PC-9 (cell line): ENCODE measurements around the gene SELENOS. TPM values are rescaled to one million over a fixed set of nuclear protein-coding genes. Genes with fewer than 3 reads are reported as not detected.

ENCODE experiments used
- BruUV-seq: library from RNA; stranded (reverse); fragments of 400-500 nt; replicated peaks from 2 replicates; lab custom pipeline; 2021; lab: Mats Ljungman, UMichigan
- CTCF ChIA-PET: fragments of 300-600 bp; sonication (Branson Sonifier 250); formaldehyde crosslinking; loops from one replicate; lab custom pipeline; 2022; ENCODE audit warnings: antibody characterized with exemption; lab: Charles Lee
- POLR2A ChIA-PET: fragments of 300-600 bp; sonication (Branson Sonifier 250); formaldehyde crosslinking; loops from one replicate; lab custom pipeline; 2022; ENCODE audit warnings: antibody characterized with exemption; ENCODE audit not compliant: unreplicated experiment; lab: Charles Lee
- DNase-seq, 2 experiments: peaks; one replicate each; pipeline versions ENCODE4 v3.0.0 to v3.0.0-alpha.2; 2015 to 2022; ENCODE audit warnings: mixed read lengths in 1 of 2
- H2AFZ ChIP-seq: fragments of 200-600 bp; sonication (generic); 2 replicates; pipeline ENCODE4 v1.8.1; 2017; ENCODE audit warnings: antibody characterized with exemption
- H3F3A ChIP-seq: fragments of 200-600 bp; sonication (generic); 2 replicates; pipeline ENCODE4 v1.8.1; 2017; ENCODE audit warnings: antibody characterized with exemption, mild to moderate bottlenecking, low read depth; ENCODE audit not compliant: insufficient read depth
- H3K27ac ChIP-seq: fragments of 200-600 bp; sonication (generic); 2 replicates; pipeline ENCODE4 v1.6.1; 2016; ENCODE audit warnings: mixed run types
- H3K27me3 ChIP-seq: fragments of 200-600 bp; sonication (generic); 2 replicates; pipeline ENCODE4 v1.6.1; 2016; ENCODE audit warnings: low read depth, mixed run types; ENCODE audit not compliant: insufficient read depth
- H3K36me3 ChIP-seq: fragments of 200-600 bp; sonication (generic); 2 replicates; pipeline ENCODE4 v1.6.1; 2016; ENCODE audit warnings: low read depth, mixed run types
- H3K4me1 ChIP-seq: fragments of 200-600 bp; sonication (generic); replicated peaks from 2 replicates; pipeline ENCODE4 v1.6.1; 2016; ENCODE audit warnings: mixed run types; ENCODE audit not compliant: insufficient read depth
- H3K4me2 ChIP-seq: fragments of 200-600 bp; sonication (generic); 2 replicates; pipeline ENCODE4 v1.6.1; 2017; ENCODE audit warnings: mixed run types
- H3K4me3 ChIP-seq: fragments of 200-600 bp; sonication (generic); 2 replicates; pipeline ENCODE4 v1.6.1; 2016; ENCODE audit warnings: mixed run types
- H3K79me2 ChIP-seq: fragments of 200-600 bp; sonication (generic); 2 replicates; pipeline ENCODE4 v1.6.1; 2017; ENCODE audit warnings: low read depth, mixed run types
- H3K9me2 ChIP-seq: fragments of 200-600 bp; sonication (generic); 2 replicates; pipeline ENCODE4 v1.8.1; 2017; ENCODE audit warnings: mild to moderate bottlenecking; ENCODE audit not compliant: insufficient read depth
- H3K9me3 ChIP-seq: fragments of 200-600 bp; sonication (generic); 2 replicates; pipeline ENCODE4 v1.8.1; 2016; ENCODE audit warnings: low read depth; ENCODE audit not compliant: insufficient read depth
- H4K20me1 ChIP-seq: fragments of 200-600 bp; sonication (generic); 2 replicates; pipeline ENCODE4 v1.8.1; 2017; ENCODE audit not compliant: insufficient read depth
- CTCF ChIP-seq: fragments of 200-600 bp; sonication (generic); conservative IDR thresholded peaks from 2 replicates; pipeline ENCODE4 v1.6.1; 2017; ENCODE audit warnings: mixed run types, antibody characterized with exemption, mild to moderate bottlenecking, moderate library complexity
- EZH2 ChIP-seq: fragments of 200-600 bp; sonication (generic); IDR thresholded peaks from 2 replicates; pipeline ENCODE4 v1.8.0; 2017; ENCODE audit warnings: antibody characterized with exemption, low read depth
- intact Hi-C: fragments of 100-400 bp; cut with micrococcal nuclease; formaldehyde crosslinking; loops from one replicate; pipeline ENCODE4 v1.10.0; 2022; ENCODE audit not compliant: unreplicated experiment
- total RNA-seq: library from RNA; stranded (reverse); gene quantifications from 2 replicates; pipeline ENCODE4 v1.2.3, GENCODE V29; 2021

SELENOS gene
- total RNA-seq, 1 experiment from 2014 or later, result 28.6 TPM

GRCh38 chr15:101255051-101255395 lies 22.3 kb downstream of the SELENOS start:
- Histone ChIP-seq H3K9me2 (no peaks in the 10 kb centered on the region), H3K4me2 (no peak overlapping the region), H3K36me3 (no peaks in the 10 kb centered on the region), H3K27me3 (peaks cover 3% of the 10 kb centered on the region), H3K79me2 (peaks cover 9% of the 10 kb centered on the region), H3F3A (peaks cover 12% of the 10 kb centered on the region; the same call in 1 of the 2 replicates), H4K20me1 (peaks cover 5% of the 10 kb centered on the region), H3K27ac (no peak overlapping the region), H3K9me3 (no peaks in the 10 kb centered on the region; the same call in 1 of the 2 replicates), H2AFZ (no peak overlapping the region), H3K4me3 (no peak overlapping the region), H3K4me1 (peaks cover 11% of the 10 kb centered on the region)
- ChIA-PET POLR2A (no interaction called here), CTCF (no interaction called here)
- TF ChIP-seq EZH2, result no peak
- TF ChIP-seq CTCF, result no peak
- no TSS peak for BruUV-seq
- intact Hi-C loops, result loop anchor here (5.0 to 10.0 kb wide), 2 partner anchors 340 to 628 kb away; partner anchors contain the start of gene LRRK1
- DNase-seq, result no peak

DNA sequence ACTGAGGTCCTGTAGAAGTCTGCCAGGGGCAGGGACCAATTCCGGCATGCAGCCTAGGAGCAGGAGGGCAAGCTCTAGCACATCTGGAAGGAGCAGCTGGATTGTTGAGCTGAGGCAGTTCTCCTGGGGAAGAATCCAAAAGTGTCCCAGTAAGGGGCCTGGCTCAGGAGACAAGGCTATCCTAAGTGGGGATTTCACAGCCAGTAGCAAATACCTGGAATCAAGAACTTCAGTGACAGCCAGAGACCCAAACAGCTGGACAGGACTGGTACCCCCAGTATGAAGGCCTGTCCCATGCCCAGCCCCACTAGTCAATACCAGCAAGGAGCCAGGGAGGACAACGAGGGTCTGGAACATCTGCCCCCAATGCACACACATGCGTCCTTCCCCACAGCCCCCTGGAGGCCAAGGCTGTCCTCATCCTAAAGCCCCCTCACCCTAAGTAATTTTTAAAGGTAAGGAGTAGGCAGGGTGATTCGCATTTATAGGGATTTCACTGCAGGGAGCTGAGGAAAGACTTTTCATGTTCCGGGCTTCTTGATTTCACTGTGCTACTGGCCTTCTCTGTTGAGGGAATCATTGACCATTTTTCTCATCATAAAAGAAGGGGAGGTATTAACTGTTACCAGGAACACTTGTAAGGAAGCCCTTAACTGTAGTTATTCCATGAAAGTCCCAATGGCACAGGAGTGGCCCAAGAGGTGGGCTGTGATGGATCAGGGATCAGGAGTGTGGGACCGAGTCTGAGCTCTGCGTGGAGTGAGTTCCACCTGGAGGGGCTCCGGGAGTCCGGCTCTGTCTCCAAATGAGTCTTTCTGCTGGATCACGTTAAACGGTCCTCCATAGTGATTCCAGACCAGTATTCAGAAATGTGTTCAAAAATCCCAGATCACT lies 22.9 kb downstream of the SELENOS start:
- H3K4me3 ChIP-seq, result no peak overlapping the region
- ChIA-PET CTCF (no interaction called here), POLR2A (no interaction called here)
- H3K27me3 ChIP-seq, result no peaks in the 10 kb centered on the region
- no peaks in the 10 kb centered on the region for H3K9me2 ChIP-seq
- intact Hi-C loops, result loop anchor here (5.0 to 10.0 kb wide), 3 partner anchors 340 to 652 kb away; partner anchors contain the start of genes ASB7, LINS1 and LRRK1
- H3K4me1 ChIP-seq, result peaks cover 16% of the 10 kb centered on the region
- no peaks in the 10 kb centered on the region for H3K9me3 ChIP-seq
- H2AFZ ChIP-seq, result no peak overlapping the region
- no peaks in the 10 kb centered on the region for H3K36me3 ChIP-seq
- BruUV-seq, result no TSS peak
- H3F3A ChIP-seq, result peaks cover 12% of the 10 kb centered on the region; the same call in 1 of the 2 replicates
- DNase-seq, result no peak
- no peak for TF ChIP-seq EZH2
- no peak for TF ChIP-seq CTCF
- H4K20me1 ChIP-seq, result peaks cover 11% of the 10 kb centered on the region
- no peak overlapping the region for H3K27ac ChIP-seq
- H3K79me2 ChIP-seq, result peaks cover 15% of the 10 kb centered on the region
- no peak overlapping the region for H3K4me2 ChIP-seq

- no TSS peak for BruUV-seq
- H3F3A ChIP-seq, result peaks cover 12% of the 10 kb centered on the region; the same call in 1 of the 2 replicates
- peak overlapping the region; percentile 80; the same call in 1 of the 2 replicates for H3K4me3 ChIP-seq
- no peaks in the 10 kb centered on the region for H3K27me3 ChIP-seq
- peak in 1 of 2 experiments; percentile 62 for DNase-seq
- peak overlapping the region; percentile 79 for H3K4me2 ChIP-seq
- POLR2A ChIA-PET, result no interaction called here
- no peaks in the 10 kb centered on the region for H3K9me3 ChIP-seq
- H3K36me3 ChIP-seq, result no peaks in the 10 kb centered on the region
- peaks cover 16% of the 10 kb centered on the region for H3K4me1 ChIP-seq
- intact Hi-C loops, result loop anchor here (5.0 to 10.0 kb wide), 2 partner anchors 338 to 651 kb away; partner anchors contain the start of genes ASB7, LINS1 and LRRK1
- no peaks in the 10 kb centered on the region for H3K9me2 ChIP-seq
- no peak overlapping the region for H3K27ac ChIP-seq
- peak overlapping the region; percentile 76 for H2AFZ ChIP-seq
- H4K20me1 ChIP-seq, result peaks cover 17% of the 10 kb centered on the region
- peaks cover 24% of the 10 kb centered on the region for H3K79me2 ChIP-seq
- no peak for TF ChIP-seq EZH2
- TF ChIP-seq CTCF, result no peak
- CTCF ChIA-PET, result no interaction called here
These were observed 24.4 kb downstream of the SELENOS start for GRCh38 chr15:101252836-101253235.
